NOMO-1 treated with dmso at 0.1 percent for 144 hours (cell line): ENCODE data around the gene PTPN21.
A peak's percentile ranks its signal among the peaks of the same experiment; 100 is the strongest.

Experiments
- DNase-seq: peaks from one replicate; lab custom pipeline; 2025; ENCODE audit not compliant: unreplicated experiment; lab: John Stamatoyannopoulos, UW

Gene PTPN21

GRCh38 chr14:88554457-88555286, at the start of gene PTPN21:
TSS of gene PTPN21 (minus strand) at chr14:88555007. CDS start at chr14:88550417, 4,590 bp downstream.
- DNase-seq = no peak

- no peak for DNase-seq
These were observed 49.4 kb upstream of the PTPN21 start for GRCh38 chr14:88604212-88604611.

- DNase-seq = no peak
These were observed 45.1 kb upstream of the PTPN21 start for GRCh38 chr14:88599761-88600439.

GRCh38 chr14:88599326-88599725, 44.5 kb upstream of the PTPN21 start:
- DNase-seq = no peak

- DNase-seq = no peak
These were observed 43.4 kb upstream of the PTPN21 start for GRCh38 chr14:88598097-88598675.

- no peak for DNase-seq
These were observed 42.8 kb upstream of the PTPN21 start for GRCh38 chr14:88597601-88598000.

GRCh38 chr14:88597038-88597437, 42.2 kb upstream of the PTPN21 start:
- no peak for DNase-seq

- no peak for DNase-seq
These were observed 37.2 kb upstream of the PTPN21 start for GRCh38 chr14:88592031-88592430.

- no peak for DNase-seq
These were observed 35.4 kb upstream of the PTPN21 start for GRCh38 chr14:88590173-88590572.

GRCh38 chr14:88588081-88588480, 33.3 kb upstream of the PTPN21 start:
- no peak for DNase-seq

GRCh38 chr14:88584451-88584850, 29.6 kb upstream of the PTPN21 start:
- DNase-seq = no peak

GRCh38 chr14:88576222-88576621, 21.4 kb upstream of the PTPN21 start:
- no peak for DNase-seq

GRCh38 chr14:88572117-88572516, 17.3 kb upstream of the PTPN21 start:
- DNase-seq = no peak

- DNase-seq = no peak
These were observed 13.4 kb upstream of the PTPN21 start for GRCh38 chr14:88568196-88568595.

- DNase-seq = no peak
These were observed 10.6 kb upstream of the PTPN21 start for GRCh38 chr14:88565427-88565826.

GRCh38 chr14:88563845-88564244, 9.0 kb upstream of the PTPN21 start:
- no peak for DNase-seq

- DNase-seq = peak; percentile 75
These were observed 8.3 kb upstream of the PTPN21 start, which contains the start of gene ZC3H14 for GRCh38 chr14:88562831-88563686. TSS of gene ZC3H14 (plus strand) at chr14:88563037. CDS start at chr14:88563134, 97 bp downstream.

- DNase-seq = no peak
These were observed 7.7 kb upstream of the PTPN21 start for GRCh38 chr14:88562532-88562830.

GRCh38 chr14:88559852-88560251, 5.0 kb upstream of the PTPN21 start:
- DNase-seq = no peak

- no peak for DNase-seq
These were observed 1.8 kb upstream of the PTPN21 start for GRCh38 chr14:88556581-88556980.

GRCh38 chr14:88553886-88554456, 836 bp downstream of the PTPN21 start:
- no peak for DNase-seq
